Measurements from ENCODE around the gene LRGUK.

LRGUK gene

GRCh38 chr7:134297489-134297888 is 170.3 kb downstream of the LRGUK start:
- TF ChIP-seq CTCF (IDR thresholded peaks at IDR 0.05; ENCODE audit: borderline replicate concordance, insufficient read depth, low read depth, low read length): no peak
- H3K4me3 ChIP-seq (ENCODE audit: low read depth, low read length): no peak overlapping the region

GRCh38 chr7:134298902-134299683 is 172.0 kb downstream of the LRGUK start:
- no peak for TF ChIP-seq CTCF (IDR thresholded peaks at IDR 0.05; ENCODE audit: borderline replicate concordance, insufficient read depth, low read depth, low read length)
- H3K4me3 ChIP-seq (ENCODE audit: low read depth, low read length): no peak overlapping the region

DNA sequence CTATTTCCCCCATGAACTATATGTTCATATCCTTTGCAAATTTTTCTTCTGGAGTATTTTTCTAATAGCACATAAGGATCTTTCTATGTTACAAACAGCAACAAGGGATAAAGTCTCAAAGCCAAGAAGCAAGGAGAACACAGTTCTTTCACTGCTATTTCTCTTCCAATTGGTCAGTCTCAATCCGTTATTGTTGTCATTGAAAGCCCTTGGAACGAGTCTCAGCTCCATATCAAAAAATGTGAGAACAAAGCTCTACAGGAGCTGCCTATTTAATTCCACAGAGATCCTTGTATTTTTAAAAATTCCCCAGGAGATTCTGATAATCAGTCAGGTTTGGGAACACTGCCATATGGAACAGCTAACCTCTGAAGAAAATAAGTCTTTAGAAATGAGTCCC is 173.8 kb downstream of the LRGUK start:
- H3K4me3 ChIP-seq (ENCODE audit: low read depth, low read length): no peak overlapping the region
- no peak for TF ChIP-seq CTCF (IDR thresholded peaks at IDR 0.05; ENCODE audit: borderline replicate concordance, insufficient read depth, low read depth, low read length)

- no peak for TF ChIP-seq CTCF (IDR thresholded peaks at IDR 0.05; ENCODE audit: borderline replicate concordance, insufficient read depth, low read depth, low read length)
These were observed 174.5 kb downstream of the LRGUK start for GRCh38 chr7:134301592-134301991.

DNA sequence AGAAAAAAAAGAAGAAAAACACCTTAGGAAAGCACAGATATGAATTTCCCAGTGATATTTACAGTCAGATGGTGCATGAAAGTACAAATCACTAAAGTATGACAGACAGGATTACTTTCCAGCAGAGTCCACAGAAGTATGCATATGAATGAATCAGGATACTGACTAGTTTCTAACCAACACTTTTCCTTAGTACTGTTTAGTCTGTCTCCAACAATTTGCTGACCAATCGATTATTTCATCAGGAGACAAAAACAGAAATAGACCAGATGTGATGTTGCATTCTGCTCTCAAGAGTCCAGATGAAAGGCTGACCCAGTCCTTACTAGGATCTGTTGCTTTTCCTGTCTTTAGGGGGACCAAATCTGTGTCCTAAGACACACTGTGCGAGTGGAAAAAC is 175.0 kb downstream of the LRGUK start:
- no peak for TF ChIP-seq CTCF (IDR thresholded peaks at IDR 0.05; ENCODE audit: borderline replicate concordance, insufficient read depth, low read depth, low read length)
- no peak overlapping the region for H3K4me3 ChIP-seq (ENCODE audit: low read depth, low read length)

More at GRCh38 chr7:134301592-134301991, 174.5 kb downstream of the LRGUK start:
- H3K4me3 ChIP-seq (ENCODE audit: low read depth, low read length): no peak overlapping the region

DNA sequence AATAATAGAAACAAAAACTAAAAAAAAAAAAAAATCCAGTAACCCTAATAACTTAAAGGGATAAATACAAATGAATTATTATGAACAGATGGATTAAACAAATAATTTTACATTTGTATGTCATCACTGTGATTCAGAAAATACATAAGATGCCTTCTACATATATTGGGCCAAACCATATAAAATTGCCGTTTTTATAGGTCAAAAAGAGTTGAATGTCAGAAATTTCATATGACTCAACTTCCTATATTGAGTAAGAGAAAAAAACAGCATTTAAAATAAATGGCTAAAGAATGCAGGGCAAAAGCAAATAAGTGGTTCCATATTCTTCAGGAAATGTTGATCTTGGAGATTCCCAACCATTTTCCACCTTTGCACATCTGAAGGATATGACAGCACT is 180.2 kb downstream of the LRGUK start:
- no peak for TF ChIP-seq CTCF (IDR thresholded peaks at IDR 0.05; ENCODE audit: borderline replicate concordance, insufficient read depth, low read depth, low read length)
- no peak overlapping the region for H3K4me3 ChIP-seq (ENCODE audit: low read depth, low read length)

DNA sequence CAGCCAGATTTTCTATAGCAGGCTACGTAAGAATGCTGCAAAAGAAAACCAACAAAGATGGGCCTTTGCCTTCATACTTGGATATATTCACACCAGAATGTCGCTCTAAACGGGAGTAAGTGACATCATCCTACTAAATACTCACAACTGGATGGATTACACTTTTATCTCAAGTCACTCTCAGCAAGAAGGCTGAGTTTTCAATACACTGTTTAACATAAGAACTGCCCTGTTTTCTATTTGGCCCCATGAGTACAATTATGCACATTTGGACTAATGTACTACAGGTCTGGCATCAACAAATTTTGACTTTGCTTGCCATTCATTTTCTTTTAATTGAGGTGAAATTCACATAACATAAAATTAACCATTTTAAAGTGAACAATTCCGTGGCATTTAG is 181.4 kb downstream of the LRGUK start:
- no peak for TF ChIP-seq CTCF (IDR thresholded peaks at IDR 0.05; ENCODE audit: borderline replicate concordance, insufficient read depth, low read depth, low read length)
- H3K4me3 ChIP-seq (ENCODE audit: low read depth, low read length): no peak overlapping the region
